Endometrial microvascular endothelial cells (primary cell): ENCODE measurements around the gene TMEM53. TPM values are rescaled to one million over a fixed set of nuclear protein-coding genes. Genes with fewer than 3 reads are reported as not detected.

Experiments
- in situ Hi-C: cut with HindIII; loops from 2 replicates; pipeline ENCODE4 v1.10.0; 2017; ENCODE audit warnings: low sequenced_read_pairs, low pct_unique_long_range_greater_than_20kb; ENCODE audit errors: inconsistent ontology term
- total RNA-seq: library from RNA; depleted of rRNA; stranded (reverse); fragments of >200 nt; gene quantifications from one replicate; pipeline ENCODE4 v1.2.3, GENCODE V29; 2015; ENCODE audit errors: inconsistent ontology term

The TMEM53 gene
- total RNA-seq, 1 donor from 2014 or later, result 5.2 TPM

DNA sequence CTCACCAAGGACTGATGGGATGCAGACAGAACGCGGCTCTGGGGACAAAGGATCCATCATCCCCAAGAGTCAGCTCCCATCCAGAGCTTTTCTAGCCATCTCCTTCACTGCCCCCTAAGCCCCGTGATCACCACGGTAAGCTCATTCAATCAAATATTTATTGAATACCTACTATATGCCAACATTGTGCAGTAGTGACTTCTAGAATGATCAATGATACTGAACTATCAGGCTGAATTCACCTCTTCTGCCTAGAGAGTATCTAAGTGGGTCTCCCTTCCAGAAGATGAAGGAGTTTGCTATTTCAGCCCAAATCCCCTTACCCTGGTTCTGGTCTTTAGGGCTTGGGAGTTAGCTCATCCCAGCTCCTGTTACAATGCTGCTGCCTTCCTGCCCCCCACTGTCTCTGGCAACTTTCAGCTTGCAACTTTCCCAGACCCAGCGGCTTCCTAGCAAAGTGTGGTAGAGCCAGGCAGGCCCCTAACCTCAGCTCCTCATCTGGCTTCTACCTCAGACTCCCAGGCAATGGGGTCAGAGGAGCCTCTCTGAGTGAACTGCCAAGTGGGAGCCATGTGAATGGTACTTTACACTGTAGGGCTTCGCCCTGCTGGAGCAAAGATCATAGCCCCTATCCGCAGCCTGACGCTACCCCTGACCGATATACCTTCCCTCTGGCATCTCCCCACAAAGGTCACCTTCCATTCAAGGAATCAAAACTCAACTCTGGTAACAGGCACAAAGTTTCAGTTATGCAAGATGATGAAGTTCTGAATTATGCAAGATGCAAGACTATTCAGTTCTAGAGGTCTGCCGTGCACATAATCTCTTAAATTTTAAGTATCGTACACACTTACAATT is 20.9 kb downstream of the TMEM53 start:
- in situ Hi-C loops, result no loop called here

DNA sequence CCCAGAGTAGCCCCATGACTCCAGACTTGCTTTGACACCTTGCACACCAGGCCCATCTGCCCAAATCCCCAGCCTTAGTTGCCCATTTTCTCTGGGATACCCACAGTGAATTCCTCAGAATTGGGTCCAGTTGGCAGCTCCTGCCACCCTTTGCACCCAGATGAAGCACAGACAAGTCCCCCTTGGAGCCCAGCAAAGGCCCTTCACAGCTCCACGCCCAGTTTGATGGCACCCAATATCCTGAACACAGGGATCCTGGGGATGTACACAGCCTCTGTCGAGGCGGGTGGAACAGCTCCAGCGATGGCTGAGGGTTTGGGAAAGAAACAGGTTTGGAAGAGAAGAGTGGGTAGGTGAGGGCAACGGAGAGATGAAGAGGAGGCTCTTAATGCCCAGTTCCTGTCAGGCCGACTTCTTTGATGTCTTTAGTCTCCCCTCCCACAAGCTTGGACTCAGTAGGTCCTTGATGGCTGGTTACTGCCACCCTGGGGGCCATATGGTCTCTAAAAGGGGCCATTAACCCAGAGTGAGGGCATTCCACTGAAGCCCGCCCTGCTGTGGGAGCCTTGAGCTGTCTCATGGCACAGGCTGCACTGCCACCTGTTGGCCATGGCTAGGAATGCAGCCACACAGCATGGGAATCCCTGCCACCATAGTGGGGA is 21.7 kb downstream of the TMEM53 start:
- in situ Hi-C loops, result no loop called here

DNA sequence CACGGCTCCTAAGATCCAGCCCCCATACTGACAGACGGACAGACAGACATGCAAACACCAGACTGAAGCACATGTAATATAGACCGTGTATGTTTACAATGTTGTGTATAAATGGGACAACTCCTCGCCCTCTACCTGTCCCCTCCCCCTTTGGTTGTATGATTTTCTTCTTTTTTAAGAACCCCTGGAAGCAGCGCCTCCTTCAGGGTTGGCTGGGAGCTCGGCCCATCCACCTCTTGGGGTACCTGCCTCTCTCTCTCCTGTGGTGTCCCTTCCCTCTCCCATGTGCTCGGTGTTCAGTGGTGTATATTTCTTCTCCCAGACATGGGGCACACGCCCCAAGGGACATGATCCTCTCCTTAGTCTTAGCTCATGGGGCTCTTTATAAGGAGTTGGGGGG is 23.2 kb downstream of the TMEM53 start:
- in situ Hi-C loops, result no loop called here

DNA sequence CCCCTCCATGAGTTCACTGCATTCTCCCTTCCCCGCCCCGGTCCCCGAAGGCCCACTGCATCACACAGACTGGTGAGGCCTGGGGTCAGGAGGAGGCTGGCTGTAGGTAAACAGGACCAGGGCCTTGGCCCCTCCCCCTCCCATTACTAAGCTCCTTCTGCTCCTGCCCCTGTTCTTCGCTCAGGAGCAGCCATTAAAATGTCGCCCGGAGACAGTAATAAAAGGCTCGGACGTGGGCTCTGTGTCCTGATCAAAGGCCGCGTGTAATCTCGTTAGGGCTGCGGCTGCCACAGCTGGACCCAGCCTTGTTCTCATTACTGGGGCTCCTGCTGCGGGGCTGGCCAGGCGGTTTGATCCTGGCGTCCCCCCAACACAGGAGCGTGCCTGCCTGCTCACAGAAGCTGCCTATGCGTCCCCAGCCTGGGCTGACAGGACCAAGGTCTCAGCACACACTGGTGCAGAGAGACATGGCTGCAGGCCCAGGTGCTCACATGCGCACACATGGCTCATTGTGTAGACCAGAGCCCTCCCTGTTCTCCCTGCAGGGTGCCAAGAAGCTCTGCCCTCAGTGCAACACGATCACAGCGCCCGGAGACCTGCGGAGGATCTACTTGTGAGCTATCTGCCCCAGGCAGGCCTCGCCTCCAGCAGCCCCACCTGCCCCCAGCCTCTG is 24.0 kb downstream of the TMEM53 start:
- in situ Hi-C loops, result no loop called here

DNA sequence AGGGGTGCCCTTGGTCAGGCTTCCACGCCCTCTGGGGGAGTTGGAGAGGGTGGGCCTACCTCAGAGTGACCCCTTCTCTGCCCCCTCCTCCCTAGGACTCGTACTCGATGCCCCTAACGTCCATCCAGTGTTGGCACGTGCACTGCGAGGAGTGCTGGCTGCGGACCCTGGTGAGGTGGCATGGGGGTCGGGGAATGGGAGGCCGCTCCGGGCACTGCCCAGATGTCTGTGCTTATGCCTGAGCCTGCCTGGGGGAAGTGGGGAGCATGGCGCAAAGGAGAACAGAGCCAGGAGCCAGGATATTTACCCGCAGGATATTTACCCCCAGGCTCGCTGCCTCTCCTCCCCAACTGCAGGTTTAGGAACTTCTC is 24.5 kb downstream of the TMEM53 start:
- in situ Hi-C loops, result no loop called here

DNA sequence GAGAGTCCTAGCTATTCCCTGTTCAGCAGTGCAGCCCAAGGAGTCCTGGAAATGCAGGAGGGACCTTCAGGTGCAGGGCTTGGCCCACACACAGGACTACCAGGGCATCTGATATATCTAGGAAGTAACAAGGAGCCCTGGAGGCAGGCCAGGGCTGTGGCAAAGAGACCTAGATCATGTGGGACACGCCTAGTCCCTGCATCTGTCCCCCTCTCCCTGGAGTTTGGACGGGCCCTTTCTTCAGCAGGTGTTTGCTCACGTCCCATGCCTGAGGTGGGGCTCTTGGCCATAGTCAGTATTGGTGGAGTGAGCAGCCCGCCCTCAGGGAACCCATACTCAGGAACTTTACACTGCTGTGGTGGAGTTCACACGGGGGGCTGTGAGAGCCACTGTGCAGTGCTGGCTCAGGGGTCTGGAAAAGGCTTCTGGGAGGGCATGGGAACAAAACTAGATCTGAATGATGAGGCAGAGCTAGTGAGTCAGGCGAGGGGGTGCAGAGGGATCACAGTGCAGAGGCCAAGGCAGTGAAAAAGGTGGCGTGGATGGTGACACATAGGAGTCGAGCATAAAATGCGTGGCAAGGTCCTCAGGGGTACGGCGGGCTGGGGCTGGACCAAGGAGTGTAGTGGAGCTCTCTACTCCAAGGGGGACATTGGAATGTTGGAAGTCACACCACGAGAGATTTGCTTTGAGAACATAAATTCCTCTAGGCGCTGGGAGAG is 25.6 kb downstream of the TMEM53 start:
- in situ Hi-C loops, result no loop called here

DNA sequence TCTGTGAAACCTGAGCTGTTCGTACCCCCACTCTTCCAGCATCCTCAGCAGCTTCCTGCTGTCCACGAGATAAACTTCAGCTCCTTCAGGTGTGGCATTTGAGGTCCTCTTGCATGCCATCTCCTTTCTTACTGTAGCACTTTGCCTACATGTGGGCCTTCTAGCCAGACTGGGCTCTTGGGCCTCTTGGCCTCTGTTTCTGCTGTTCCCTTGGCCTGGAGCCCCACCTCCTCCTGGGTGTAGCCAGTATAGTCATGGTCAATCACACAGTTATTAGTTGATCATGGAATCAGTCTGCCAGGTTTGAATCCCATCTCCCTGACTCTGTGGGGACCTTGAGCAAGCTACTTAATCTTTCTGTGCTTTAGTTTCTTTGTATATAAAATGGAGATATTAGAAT is 26.4 kb downstream of the TMEM53 start:
- in situ Hi-C loops, result no loop called here

DNA sequence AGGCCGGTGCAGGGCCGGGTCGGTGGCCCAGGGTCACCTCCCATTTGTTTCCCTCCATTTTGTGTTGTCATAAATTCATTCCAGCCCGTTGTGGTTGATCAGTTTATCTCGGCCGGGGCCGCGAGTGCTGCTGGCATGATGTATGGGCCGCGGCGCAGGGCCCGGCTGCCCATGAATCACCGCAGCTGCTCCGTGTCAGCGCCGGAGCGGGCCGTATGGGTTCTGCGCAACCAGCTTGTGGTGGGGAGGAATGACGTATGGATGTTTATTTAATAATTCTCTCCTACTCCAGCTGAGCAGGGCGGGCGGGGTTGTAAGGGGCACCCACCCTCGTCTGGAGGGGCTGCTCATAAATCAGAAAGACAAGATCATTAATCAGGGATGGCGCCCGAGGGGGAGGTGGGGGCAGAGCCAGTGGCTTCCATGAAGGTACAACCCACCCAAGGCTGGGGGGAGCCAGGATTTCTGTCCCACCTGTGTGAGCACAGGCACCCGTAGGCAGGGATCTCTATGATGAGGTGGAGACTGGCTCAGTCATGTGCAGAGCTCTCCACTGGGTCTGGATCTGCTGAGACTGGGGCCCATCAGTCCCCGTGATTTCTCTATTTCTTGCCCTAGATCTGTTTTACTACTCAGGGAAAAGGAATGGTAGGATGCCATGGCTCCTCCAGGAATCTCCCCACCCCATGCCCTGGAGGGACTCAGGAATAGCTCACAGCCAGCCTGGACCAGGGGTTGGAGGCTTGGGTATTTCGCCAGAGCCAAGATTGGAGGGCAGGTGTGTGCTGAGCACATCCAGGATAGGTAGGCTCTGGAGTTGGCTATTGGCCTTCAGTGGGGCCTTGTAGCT is 27.8 kb downstream of the TMEM53 start:
- in situ Hi-C loops, result no loop called here

DNA sequence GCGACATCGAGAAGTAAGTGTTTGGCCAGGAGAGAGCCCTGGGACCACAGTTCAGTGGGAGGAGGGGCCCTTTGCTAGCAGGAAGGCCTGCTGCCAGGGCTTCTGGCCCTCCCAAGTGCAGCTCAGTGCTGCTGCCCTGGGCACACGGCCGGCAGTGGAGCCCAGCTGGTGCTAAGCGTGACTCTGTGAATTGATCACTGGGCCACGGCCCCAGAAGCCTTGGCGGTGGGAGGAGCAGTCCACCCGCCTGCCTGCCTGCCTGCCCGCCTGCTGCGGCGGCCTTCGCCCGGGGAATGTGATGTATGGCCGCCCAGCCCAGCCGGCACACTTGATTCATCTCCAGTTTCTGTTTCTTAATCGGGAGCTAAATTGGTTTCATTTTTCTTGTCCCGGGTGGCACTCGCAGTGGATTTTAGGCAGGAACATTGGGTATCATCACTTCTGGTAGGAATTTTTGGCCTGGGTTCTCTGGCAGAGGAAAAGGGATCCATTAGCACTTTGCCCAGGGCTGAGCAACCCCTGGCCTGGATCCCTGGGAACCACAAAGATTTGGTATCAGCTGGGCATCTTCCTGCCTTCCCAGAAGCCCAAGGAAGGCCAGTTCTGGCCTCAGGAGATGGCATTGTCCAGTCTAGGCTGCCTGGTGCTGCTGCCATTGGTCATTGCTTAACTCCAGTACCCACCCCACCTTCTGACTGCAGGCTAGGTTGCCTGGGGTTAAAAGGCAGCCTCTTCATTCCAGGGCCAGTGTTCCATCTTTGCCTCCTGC is 28.6 kb downstream of the TMEM53 start:
- in situ Hi-C loops, result no loop called here

DNA sequence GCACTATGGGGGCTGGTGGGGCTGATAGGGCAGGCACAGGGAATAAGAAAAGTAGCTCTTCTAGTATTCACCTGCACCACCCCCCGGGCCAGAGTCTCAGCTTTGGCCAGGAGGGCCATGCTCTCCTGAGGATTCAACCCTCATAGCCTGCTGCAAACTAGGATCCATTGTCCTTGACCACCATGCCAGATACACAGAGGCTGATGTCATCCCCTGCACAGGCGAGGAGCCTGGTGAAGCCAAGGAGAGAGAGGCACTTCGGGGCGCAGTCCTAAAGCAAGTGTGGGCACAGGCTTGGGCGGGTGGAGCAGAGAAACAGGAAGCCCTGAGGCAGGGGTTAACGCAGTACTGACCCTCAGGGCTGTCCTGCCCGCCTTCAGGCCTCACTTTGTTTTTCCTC is 29.5 kb downstream of the TMEM53 start:
- in situ Hi-C loops, result no loop called here

DNA sequence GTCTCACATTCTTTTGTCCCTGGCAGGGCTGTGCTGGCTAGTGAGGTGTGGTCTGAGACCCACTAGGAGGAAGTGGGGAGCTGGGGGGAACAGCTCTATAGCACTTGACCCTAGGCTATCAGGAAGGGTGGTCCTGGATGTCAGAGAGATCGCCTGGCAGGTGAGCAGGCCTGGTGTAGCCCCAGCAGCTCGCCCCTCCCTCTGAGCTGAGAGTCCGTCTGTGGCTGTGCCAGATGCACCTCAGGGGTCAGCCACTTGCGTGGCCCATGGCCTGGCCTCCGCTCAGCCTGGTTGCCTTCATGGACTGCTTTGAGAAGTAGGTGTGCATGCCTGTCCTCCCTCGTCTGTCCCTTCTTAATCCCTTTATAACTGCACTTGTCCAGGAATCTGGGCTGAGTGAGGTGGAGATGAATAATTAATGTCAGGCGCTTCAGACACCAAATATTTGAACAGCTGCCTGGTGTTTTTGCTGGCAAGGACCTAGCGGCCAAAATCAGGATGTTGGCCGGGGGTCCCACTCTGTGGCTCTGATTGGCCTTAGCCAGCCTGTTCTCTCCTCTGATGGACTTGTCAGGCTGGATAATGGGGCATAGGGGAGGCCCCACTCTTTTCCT is 30.5 kb downstream of the TMEM53 start:
- in situ Hi-C loops, result no loop called here

DNA sequence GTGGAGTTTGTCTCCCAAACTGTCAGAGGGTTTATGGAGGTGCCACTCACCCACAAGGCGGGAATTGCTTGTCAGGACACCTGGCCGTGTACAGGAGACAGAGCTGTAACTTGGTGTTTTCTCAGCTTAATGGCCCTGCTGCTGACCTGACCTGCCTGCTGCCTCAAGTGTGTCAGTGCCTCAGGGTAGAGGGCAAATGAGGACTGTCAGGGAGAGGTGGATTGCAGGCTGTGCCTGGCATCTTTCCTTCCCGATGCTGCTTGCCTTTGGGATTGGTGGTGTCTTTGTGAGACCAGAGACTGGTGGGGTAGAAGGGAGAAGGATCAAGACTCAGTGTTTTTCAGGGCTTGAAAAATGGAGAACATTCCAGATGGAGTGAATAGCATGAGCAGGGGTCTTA is 31.4 kb downstream of the TMEM53 start:
- in situ Hi-C loops, result no loop called here

DNA sequence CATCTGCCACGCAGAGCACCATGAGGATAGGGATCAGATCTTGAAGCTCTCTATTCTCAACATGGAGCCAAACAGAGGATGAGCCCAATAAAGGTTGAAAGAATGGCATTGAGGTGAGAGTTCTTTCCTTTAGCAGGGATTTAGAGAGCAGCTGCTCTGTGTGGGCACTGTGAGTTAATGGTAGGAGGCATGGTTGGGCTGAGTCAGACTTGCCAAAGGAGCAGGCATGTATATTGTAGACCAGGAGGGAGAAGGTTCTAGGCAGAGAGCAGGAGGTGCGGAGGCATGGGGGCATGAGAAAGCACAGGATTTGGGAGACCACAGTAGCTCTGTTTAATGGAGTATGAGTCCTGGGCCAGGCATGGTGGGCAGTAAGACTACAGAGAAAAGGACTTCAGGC is 32.0 kb downstream of the TMEM53 start:
- in situ Hi-C loops, result no loop called here

DNA sequence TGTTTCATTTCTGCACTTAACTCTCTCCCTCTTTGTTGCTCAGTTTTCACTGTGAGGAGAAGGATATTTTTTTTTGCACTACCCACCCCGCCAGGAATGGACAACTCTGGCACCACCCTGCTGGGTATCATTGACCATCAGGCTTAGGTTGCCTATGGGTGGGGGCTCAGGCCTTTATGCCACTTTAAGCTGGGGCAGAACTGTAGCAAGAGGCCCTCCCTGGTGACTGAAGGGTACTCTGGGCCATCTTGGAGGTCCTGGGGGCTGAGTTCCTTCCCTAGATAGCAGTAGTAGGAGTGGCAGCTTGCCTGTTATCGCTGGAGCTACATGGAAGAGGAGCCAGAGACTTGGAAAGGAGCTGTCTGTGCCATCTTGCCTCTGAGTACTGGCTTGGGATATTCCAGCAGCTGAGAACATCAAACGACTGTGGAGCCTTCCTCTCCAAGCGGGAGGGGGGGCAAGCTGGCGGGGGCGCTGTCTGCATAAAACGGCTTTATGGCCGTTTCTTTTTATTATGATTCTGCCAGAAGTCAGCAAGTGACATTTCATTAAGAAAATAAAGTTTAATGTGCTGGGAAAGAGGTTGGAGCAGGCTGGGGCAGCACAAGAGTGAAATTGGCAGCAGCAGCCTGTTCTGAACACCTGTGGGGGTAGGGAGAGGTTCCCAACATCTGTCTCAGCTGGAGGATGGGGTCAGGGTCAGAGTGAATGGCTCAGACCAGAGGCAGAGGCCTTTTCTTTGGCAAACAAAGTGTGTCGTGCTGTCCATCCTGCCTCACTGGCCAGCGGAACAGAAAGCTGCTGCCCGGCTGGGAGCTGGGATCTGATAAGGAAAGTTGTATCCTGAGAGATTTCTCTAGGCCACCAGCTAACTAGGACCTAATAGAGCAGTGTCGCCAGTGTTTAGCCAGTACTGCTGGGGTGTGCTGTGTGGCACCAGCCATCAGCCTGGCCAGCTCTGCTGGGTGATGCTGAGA is 32.9 kb downstream of the TMEM53 start:
- in situ Hi-C loops, result no loop called here

DNA sequence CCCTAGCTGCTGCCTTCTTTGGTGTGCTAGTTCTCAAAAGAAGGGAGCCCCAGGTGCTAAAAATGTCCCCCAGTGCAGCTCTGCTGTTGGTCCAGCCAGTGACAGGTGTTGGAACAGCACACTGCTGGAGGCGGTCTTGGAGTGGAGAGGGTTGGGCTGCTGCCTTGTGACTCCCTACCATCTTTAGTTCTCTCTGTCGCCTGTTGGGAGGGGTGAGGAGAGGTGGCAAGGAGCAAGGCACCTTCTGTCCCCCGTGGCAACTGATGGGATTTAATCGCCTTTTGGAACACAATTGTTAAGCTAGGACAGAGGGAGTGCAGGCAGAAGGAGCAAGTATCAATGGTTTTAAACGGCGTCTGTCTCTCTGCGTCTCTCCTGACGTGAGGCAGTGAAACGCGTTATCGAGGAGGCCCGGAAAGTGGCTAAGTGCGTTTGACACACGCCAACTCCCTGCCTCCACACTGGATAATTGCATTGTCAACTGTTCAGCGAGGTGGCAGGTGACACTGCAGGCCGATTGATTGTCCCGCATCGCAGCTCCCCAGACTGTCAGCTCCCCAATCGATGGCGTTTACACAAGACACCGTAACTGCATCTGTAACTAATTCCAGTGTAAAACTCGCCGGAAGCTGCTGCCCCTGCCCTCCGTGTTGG is 34.0 kb downstream of the TMEM53 start:
- in situ Hi-C loops, result no loop called here
